HL-60/S4 treated with retinoic acid at 250 ng/mL for 4 days and 3 days (cell line): ENCODE measurements around the gene MPP7.

Source experiments
- in situ Hi-C: fragments of 300-500 bp; cut with MboI; formaldehyde crosslinking; loops from 2 replicates; pipeline ENCODE4 v1.7.0; 2022; ENCODE audit warnings: low sequenced_read_pairs

Gene MPP7

DNA sequence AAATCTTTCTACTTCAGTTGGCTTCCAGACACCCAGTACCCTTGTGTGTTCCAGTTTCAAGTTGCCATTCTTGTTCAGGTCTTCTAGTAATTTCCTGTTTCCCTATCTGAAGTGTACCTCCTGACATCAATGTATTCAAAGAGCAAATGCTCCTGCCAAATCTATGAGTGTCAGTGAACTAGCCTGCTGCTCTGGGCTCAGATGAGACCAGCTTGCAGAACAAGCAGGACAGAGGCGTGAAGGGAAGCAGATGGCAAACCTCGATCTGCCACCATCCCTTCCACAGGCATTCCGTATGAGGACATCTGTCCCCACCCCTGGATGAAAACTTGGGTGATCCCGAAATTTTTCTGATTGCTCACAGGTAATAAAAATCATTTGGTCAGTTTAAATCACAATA, 4.4 kb upstream of the MPP7 start:
- in situ Hi-C loops = no loop called here

DNA sequence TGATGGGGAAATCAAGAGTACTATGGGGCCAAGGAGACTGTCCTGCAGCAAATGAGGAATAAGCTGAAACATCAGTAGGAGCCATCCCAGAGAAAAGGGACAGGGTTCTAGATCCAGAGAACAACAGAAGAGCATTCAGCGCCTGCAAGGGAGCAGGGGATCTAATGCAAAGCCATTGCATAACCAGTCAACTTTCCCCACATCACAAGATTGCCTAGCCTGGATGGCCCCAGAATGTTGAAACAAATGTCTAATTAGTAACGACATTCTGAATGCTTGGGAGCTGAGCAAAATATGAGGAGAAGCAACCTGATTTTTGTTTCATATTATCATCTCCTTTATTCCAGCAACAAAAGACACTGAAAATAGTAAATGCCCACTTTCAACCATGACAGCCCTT, 2.7 kb upstream of the MPP7 start:
- in situ Hi-C loops = no loop called here

DNA sequence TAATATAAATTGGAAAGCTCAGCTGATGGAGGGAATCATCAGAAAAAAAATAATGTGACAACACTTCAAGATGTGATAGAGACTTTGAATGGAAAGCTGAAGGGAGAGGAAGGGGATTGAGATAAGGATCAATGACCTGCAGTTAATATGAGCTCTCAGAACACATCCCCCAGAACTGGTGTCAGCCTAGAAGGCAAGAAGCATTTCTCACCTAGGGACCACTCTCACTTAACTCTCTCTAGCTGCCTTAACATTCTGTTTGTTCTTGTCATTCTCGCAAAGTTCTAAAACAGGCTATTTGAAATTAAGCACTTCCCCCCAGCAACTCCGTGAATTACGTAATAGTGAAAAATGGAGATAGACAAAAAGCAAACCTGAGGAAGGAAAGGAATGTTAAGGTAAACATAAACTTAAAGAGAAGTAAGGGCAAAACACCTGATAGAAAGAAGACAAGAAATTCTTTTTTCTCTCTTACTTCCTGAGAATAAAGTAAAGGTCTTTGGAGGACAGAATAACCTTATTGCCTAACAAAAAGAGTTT, 1.2 kb upstream of the MPP7 start:
- in situ Hi-C loops = no loop called here

DNA sequence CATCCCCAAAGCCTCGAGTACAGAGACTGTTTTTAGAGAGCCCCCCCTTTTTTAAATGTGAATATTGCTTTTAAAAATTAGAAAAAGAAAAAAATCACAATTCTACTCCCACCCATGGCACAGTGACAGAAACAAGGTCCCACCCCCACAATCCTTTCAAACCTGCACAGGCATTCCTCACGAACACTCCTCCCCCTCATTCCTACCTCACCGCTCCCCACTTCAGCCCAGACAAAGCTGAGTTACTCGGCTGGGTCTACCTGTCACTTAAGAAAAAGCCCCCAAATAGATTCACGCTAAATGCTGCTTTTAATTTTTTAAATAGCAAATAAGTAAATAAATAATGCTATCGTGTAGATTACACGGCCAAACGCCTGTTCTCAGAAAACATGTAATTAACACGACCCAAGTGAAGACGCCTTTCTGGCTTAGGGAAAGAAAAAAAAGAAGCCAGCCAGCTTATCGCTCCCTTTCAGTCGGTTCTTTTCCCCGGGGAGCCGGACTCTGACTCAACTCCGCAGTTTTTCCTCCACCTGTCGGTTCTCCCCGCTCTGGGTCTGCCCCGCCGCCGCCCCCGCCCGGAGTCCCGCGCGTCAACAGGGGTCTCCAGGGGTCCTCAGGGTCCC, 739 bp downstream of the MPP7 start:
- in situ Hi-C loops = no loop called here

DNA sequence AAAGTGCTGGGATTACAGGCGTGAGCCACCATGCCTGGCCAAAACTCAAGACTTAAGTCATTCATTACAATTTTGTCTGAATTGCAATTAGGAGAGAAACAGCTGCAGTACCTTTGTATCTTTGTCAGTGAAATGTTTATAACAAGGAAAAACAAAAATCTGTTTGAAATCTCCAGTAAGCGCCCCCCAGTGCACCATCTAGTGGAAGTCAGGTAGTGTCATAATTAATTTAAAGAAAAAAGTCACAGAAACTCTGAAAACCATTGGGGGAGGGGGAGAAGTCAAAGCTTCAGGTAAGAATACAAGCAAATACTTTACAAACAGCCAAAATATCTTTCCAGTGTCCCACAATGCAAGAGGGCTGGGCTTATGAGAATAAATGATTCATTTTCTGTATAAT, 2.8 kb downstream of the MPP7 start:
- in situ Hi-C loops = no loop called here

DNA sequence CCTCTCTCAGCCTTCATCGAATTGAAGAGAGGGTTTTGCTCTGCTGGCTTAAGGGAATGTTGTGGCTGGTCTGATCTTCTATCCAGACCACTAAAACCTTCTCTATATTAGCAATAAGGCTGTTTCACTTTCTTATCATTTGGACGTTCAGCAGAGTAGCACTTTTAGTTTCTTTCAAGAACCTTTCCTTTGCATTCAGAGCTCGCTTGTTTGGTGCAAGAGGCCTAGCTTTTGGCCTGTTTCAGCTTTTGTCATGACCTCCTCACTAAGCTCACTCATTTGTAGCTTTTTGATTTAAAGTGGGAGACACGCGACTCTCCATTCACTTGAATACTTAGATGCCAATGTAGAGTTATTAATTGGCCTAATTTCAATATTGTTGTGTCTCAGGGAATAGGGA, 3.9 kb downstream of the MPP7 start:
- in situ Hi-C loops = no loop called here

DNA sequence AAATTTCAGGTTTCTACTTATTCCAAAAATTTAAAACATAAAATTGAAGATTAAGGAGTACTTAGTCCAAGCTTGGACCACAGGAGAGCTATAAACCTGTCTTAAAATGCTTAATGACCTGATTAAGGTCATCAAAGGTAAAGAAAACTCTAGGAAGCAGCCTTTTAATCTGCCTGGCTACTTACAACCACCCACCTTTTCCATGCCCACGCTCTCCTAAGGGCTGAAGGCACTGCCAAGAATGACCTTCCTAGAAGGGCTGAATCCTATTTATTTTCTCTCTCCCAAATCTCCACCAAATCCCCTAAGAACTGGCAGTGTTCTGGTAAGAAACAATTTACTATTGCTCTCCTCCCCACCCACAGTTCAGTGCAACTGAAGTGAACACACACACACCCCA, 6.8 kb downstream of the MPP7 start:
- in situ Hi-C loops = no loop called here

DNA sequence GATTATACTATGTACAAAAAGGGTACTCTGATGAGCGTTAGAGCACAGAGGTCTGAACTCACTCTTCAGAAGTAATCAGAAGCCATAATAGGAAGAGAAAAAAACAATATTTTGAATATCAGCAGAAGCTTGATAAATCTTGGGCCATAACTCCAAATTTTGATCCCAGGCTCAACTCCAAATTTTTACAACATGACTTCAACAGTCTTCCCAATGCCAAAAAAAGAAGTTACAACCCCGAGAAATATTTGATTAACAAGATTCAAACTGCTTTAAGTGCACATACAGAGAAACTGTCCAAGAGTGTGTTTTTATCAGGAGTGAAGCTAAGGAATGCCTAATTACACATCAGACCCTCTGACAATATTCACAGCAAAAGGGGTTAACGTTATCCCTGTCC, 7.5 kb downstream of the MPP7 start:
- in situ Hi-C loops = no loop called here

DNA sequence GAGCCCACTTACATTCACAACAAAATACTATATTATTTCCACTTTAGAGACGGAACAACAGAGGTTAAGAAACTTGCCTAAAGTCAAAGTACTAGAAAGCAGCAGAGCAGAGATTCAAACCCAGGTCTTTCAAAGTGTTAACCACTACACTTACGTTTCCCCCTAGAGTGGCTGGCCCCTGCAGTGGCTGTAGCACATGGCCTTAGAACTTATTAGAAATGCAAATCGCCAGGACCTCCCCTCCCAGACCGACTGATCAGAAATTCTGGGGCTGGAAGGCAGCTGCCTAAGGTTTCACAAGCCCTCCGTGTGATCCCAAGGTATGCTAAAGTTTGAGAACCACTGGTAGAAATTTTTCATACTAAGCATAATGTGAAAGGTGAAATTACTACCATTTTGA, 8.1 kb downstream of the MPP7 start:
- in situ Hi-C loops = no loop called here

DNA sequence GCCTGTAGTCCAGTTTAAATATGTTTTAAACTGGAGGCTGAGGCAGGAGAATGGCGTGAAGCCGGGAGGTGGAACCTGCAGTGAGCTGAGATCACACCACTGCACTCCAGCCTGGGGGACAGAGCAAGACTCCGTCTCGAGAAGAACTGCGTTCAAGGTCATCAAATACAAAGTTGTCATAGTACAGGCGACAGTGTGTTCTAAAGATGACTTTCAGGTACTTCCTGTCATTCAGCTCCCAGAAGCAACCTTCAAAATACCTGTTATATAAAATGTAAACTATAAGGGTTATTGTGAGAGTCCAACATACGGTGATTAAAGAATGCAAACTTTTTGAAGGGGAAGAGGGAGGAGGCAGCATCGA, 8.7 kb downstream of the MPP7 start:
- in situ Hi-C loops = no loop called here

DNA sequence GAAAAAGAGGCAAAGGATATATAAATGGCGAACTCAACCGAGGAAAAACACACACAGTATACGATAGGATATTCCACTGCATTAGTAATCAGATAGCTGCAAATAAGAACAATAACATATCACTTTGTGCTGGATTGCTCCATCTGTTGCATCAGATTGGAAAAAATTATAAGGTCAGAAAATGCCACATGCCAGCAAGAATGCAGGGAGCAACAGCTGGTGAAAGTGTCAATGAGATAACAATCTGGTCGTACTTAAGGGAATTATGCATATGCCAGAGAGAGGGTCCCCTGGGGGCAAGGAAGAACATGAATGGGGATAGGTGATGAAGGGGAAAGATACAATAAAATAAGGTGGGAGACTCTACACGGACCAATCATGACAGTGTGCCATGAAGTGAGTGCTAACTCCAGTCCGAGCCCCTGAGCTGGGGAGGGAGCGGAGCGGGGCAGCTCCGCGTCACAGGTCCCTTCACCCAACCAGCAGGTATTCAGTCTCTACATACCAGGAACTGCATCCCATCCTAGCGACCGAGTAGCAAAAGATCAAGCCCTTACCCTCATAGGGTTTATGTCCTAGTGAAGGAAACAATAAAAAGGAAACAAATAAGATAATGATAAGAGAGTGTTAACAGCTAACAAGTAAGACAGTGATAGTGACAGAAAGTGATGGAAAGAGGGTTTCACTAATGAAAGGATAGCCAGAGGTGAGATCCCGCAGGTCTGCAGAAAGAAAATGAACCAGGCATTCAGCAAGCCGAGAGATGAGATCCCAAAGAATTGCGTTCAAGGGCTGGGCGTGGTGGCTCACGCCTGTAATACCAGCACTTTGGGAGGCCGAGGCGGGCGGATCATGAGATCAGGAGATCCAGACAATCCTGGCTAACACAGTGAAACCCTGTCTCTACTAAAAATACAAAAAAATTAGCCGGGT, 9.4 kb downstream of the MPP7 start:
- in situ Hi-C loops = no loop called here

DNA sequence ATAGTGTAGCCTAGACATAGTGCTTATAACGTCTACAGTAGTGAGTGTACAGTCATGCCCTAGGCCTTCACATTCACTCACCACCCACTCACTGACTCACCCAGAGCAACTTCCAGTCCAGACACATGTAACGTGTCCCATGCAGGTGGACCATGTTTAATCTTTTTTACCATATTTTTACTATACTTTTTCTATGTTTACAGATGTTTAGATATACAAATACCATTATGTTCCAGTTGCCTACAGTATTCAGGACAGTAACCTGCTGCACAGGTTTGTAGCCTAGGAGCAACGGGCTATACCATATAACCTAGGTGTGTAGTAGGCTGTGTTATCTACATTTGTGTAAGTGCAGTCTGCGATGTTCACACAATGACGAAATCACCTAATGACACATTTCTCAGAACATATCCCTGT, 11.0 kb downstream of the MPP7 start:
- in situ Hi-C loops = no loop called here

DNA sequence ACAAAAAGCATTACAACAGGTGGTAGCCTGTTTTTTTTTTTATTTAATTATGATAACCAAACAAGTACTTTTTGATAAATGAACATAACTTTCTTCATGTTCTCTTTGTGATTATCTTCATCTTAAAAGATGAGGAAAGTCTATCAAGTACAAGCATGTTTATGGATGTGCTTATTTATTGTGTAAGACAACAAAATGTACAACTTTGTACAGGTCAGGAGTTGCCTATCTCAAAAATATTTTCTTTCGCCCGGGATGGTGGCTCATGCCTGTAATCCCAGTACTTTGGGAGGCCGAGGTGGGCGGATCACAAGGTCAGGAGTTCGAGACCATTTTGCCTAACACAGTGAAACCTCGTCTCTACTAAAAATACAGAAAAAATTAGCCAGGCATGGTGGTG, 17.0 kb downstream of the MPP7 start:
- in situ Hi-C loops = no loop called here

DNA sequence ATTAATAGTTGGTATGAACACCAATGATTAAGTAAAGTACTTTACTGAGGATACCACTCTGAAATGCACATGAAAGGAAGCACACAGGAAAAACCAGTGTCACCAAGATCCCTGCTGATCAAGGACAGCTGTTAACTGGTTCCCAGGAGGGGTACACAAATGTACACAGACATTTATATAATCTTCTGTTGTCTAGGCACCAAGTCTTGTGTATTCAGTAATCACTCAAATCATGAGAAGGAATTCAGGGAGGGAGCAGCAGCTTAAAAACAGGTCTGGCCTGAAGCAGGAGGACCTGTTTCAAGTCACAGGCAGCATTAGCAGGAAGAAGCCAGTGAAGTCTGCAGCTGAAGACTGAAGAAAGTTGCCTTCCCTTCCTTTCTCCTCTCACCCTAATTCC, 18.7 kb downstream of the MPP7 start:
- in situ Hi-C loops = no loop called here

DNA sequence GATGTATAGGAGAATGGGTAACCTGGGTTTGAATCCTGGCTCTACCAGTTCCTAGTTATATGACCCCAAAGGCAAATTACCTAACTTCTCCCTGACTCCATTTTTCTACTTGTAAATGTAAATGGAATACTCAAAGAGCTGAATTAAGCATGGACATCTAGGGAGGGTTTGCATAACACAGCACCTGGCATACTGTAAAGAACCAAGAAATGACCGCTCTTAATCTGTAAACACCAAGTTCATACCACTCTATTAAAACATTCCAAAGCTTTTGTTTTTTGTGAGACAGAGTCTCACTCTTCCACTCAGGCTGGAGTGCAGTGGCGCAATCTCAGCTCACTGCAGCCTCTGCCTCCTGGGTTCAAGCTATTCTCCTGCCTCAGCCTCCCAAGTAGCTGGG, 19.6 kb downstream of the MPP7 start:
- in situ Hi-C loops = no loop called here

DNA sequence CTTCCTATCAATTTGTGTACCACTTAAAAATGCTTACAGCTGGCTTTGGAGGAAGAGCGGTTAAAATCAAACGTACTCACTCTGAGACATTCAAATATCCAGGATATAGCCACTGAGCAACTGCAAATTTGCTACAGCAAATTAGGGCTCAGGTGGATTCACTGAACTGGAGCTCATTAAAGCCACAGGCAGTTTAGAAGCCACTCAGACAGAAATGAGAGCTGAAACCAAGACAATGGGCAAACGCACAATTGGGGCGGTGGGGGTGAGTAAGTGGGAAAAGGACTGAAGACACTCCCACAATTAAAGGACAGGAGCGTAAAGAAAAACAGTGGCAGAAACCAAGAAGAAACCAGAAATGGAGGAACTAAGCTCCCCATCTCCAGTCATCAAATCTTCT, 20.5 kb downstream of the MPP7 start:
- in situ Hi-C loops = no loop called here

DNA sequence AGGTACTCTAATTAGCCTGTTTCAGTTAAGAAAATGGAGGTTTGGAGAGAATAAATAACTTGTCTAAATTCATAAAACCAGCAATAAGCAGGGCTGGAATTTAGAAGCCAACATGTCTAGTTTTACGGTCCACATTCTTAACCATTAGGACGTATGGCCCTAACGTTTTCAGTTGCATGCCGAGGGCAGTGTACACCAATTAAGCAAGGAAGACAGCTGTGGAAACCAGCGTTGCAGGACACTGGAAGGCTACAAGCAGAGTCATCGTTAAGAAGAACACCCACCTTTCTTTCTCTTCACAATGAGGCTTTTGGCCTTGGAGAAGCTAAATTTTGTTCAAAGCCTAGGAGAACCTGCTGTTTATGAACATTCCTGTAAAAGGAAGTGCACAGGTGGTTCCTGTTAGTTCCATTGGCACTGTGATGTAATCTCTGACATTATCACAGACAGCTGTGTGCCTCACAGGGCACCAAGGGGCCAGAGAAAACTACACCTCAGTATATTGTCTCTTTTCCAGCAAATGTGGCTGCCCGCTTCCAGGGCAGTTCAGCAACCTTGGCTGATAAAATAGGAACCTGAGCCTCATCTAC, 21.0 kb downstream of the MPP7 start:
- in situ Hi-C loops = no loop called here

DNA sequence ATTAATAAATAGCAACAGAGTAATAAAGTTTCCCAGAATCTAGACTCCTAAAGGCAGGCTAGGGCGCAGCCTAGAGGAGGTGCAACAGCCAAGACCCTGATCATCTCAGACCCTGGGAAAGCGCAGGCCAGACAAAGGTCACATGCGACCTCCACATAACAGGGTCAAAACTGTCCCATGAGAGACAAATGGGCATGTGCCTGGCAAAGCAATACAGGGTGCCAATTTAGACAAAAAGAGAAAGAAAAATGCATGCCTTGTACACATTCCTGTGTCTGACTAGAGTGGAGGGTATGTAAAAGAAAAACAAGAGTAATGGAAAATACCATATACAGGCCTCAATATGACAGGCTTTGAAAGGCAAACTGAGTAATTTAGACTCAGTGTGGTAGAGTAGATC, 22.2 kb downstream of the MPP7 start:
- in situ Hi-C loops = no loop called here

DNA sequence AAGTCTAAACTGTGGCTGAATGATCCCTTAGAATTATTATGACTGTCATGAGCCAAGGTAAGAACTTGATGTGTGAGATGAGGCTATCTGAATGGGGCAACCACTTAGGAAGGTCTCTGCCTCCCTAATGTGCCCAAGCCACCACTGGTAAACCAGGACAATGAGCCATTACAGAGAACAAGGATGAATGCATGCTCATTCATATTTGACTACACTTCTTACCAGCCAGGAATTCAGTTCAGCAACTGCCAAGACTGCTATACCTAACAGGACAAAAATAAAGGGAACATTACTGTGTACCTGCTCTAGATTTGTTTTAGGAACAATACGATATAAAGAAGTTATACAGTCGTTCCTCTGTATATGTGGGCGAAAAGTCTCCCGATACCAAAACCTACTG, 23.0 kb downstream of the MPP7 start:
- in situ Hi-C loops = no loop called here

DNA sequence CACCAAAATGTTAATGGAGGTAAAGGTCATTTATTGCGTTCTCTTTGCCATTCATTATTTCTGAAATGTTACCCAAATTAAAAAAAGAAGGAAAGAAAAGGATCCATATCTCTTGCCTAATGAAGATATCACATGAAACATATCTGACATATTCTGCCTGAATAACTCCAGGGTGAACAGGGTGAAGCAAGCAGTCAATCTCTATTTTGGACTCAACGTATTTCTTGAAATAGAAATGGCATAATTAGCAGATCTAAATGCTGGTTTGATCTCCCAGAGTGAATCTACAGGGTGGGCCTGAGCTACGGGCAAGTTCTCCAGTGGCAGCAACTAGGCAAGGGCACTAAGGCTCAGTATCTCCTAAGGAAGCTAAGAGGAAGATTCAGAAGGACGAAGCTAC, 24.0 kb downstream of the MPP7 start:
- in situ Hi-C loops = no loop called here

DNA sequence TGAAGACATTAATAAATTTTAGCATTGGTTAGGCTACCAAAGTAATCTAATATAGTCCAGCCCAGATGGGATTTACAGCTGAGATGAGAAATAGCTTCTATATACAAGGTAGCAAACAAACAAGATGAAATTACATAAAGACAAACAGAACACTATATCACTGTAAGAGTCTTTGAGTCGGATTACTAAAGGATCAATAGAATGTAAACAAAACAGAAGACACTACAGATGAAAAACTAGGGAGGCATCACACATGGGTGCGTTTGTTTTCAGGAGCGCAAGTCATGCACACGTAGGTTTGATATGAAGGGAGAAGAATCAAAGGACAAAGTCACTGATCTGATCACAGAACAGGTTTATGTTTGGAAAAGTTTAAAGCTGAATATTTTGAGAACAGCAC, 26.5 kb downstream of the MPP7 start:
- in situ Hi-C loops = no loop called here

DNA sequence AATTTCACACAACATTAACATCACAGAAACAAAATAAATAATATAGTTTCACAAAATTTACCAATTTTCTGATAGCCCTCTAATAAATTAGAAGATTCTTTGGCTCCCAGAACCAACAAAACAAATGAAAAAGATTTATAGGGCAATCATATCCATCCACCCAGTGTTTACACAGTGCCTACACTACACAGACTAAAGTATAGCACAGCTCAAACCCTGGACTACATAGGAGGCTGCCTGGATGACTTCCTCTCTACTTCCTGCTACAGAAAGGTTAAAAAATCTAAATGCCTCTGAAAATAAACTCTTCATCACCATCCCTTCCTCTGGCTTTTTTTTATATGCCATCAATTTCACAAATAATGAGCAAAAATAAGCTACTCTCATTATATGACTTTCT, 28.4 kb downstream of the MPP7 start:
- in situ Hi-C loops = no loop called here
